GM10266 (cell line): Measurements from ENCODE around the gene ZNF205.
"Not testable (repeated sequence)": the region's sequence is repeated elsewhere in the genome, so short reads cannot be mapped to it uniquely, and the experiment has no call there.

Source experiments
- DNase-seq: peaks from one replicate; pipeline ENCODE4 v3.0.0; 2012; ENCODE audit errors: extremely low spot score
- TF ChIP-seq, protein P1 (sequence below): IDR thresholded peaks from 2 replicates; pipeline ENCODE4 v1.5.1; 2012; ENCODE audit warnings: mild to moderate bottlenecking, low read depth; ENCODE audit not compliant: control insufficient read depth, insufficient read depth; ENCODE audit errors: missing control alignments

The ZNF205 gene

DNA sequence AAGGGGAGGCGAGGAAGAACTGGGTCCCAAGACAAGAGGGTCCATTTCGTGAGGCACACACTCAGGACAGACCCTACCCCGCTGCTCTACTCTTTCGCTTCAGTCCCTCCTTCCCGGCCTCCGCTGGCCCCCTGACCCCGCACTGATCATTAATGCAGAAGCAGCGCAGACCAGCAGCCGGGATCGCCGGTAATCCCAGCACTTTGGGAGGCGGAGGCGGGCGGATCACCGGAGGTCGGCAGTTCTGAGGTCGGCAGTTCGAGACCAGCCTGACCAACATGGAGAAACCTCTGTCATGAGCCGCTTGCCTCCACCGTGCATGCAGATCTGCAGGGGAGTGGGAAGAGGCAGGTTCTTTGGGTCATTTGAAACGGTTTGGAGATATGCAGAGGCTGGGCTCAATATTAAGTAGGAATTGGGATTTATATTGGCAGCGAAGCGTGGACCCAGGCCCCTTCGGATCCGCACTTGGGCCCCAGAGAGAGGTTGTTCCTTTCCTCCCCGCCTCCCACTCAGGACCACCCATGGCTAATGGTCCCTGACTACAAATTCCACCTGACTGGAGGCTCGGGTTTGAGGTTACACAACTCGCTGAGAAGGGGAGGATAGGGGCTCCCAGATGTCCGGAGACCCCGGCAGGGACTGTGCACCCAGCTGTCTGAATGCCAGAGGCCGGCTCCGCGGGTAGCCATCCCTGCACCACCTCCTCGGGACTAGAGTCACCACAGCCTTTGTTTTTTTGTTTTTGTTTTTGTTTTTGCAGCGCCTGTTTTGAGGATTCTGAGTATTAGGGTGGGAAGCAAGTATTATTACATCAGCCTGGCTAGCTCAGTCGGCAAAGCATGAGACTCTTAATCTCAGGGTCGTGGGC is 52.0 kb downstream of the ZNF205 start:
- no peak for DNase-seq
- TF ChIP-seq, protein P1, sequence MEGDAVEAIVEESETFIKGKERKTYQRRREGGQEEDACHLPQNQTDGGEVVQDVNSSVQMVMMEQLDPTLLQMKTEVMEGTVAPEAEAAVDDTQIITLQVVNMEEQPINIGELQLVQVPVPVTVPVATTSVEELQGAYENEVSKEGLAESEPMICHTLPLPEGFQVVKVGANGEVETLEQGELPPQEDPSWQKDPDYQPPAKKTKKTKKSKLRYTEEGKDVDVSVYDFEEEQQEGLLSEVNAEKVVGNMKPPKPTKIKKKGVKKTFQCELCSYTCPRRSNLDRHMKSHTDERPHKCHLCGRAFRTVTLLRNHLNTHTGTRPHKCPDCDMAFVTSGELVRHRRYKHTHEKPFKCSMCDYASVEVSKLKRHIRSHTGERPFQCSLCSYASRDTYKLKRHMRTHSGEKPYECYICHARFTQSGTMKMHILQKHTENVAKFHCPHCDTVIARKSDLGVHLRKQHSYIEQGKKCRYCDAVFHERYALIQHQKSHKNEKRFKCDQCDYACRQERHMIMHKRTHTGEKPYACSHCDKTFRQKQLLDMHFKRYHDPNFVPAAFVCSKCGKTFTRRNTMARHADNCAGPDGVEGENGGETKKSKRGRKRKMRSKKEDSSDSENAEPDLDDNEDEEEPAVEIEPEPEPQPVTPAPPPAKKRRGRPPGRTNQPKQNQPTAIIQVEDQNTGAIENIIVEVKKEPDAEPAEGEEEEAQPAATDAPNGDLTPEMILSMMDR, result no peak

DNA sequence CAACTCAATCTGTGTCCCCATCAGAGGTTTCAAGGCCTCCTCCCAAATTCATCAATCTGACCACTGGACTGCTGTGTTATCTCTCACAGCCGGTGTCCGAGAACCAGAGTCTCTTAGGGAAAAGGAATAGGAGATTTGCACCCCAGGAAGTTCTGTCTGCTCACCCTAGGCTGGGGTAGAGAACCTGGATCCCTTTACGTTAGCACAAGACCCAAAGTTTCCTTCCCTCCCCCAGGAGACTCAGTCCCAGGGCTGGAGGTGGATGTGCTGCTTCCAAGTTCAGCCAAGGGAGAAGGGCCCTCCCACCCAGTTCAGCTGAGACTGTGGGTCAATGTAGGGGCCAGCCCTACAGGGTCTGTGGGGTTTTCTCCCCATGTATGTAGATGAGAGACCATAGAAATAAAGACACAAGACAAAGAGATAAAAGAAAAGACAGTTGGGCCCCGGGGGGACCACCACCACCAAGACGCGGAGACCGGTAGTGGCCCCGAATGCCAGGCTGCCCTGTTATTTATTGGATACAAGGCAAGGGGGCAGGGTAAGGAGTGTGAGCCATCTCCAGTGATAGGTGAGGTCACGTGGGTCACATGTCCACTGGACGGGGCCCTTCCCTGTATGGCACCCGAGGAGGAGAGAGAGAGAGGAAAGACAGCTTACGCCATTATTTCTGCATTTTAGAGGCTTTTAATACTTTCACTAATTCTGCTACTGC is 52.9 kb downstream of the ZNF205 start:
- DNase-seq, result no peak
- TF ChIP-seq, protein P1, result no peak

DNA sequence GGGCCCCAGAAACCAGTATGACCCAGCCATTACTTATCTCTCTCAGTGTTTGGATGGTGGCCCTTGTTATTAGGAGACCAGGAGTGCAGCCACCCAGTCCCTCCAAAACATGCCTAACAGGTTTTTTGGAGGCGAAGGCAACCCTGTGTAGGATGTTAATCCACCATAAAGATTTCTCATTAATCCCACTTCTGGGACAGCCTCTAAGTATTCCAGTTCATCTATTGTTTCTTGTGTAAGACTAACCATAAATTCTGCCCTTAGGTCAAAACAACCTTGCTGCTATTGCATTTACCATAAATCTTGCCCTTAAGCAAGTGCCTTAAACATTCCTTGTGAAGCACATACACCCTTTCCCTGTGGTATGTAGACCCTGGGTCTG is 54.1 kb downstream of the ZNF205 start:
- TF ChIP-seq, protein P1, result no peak
- DNase-seq, result no peak

DNA sequence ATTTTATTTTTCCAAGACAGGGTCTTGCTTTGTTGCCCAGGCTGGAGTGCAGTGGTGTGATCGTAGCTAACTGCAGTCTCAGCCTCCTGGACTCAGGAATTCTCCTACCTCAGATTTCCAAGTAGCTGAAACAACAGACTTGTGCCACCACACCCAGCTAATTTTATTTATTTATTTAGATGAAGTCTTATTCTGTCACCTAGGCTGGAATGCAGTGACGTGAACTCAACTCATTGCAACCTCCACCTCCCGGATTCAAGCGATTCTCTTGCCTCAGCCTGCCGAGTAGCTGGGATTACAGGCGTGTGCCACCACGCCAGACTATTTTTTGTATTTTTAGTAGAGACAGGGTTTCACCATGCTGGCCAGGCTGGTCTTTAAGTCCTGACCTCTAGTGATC is 56.3 kb downstream of the ZNF205 start:
- not testable (repeated sequence) for DNase-seq
